Prostate gland (tissue), 2 donors: ENCODE measurements around the gene OR1L8.

Experiments used
- POLR2A ChIP-seq: fragments of 450-650 bp; IDR thresholded peaks from one replicate; pipeline ENCODE4 v1.6.1; 2016; ENCODE audit warnings: antibody characterized with exemption, mild to moderate bottlenecking
- POLR2AphosphoS5 ChIP-seq: sonication (generic); formaldehyde crosslinking; IDR thresholded peaks from one replicate; pipeline ENCODE4 v1.6.1; 2017; ENCODE audit warnings: antibody characterized with exemption
- TF ChIP-seq, protein P1 (sequence below), 4 experiments: fragments of 200-600 bp in 2 of 4; fragments of 450-650 bp in 2 of 4; sonication (generic) in 2 of 4; IDR thresholded peaks; 1 replicate in 3 of 4; 2 replicates in 1 of 4; pipeline ENCODE4 v1.5.1; 2016 to 2019; ENCODE audit warnings: antibody characterized with exemption in 4 of 4, mild to moderate bottlenecking in 2 of 4, moderate library complexity in 2 of 4

DNA sequence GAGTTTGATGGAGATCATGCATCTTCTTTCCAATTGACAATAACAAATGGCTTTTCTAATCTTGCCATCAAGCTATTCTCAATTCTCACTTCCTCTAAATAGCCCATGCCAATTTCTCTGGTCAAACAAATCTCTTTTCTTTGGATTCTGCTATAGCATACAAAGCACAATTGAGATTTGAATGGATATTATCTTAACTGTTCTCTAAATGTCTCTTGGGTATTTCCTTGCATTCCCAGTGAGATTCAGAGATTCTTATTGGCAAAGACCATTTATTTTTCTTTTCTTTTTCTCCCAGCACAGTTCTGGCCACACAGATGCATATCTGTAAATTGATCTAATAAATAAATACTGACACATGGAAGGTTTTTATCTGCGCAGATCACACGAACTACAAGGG is 30.4 kb downstream of the OR1L8 start, which contains the start of gene OR1N2:
- TF ChIP-seq, protein P1, sequence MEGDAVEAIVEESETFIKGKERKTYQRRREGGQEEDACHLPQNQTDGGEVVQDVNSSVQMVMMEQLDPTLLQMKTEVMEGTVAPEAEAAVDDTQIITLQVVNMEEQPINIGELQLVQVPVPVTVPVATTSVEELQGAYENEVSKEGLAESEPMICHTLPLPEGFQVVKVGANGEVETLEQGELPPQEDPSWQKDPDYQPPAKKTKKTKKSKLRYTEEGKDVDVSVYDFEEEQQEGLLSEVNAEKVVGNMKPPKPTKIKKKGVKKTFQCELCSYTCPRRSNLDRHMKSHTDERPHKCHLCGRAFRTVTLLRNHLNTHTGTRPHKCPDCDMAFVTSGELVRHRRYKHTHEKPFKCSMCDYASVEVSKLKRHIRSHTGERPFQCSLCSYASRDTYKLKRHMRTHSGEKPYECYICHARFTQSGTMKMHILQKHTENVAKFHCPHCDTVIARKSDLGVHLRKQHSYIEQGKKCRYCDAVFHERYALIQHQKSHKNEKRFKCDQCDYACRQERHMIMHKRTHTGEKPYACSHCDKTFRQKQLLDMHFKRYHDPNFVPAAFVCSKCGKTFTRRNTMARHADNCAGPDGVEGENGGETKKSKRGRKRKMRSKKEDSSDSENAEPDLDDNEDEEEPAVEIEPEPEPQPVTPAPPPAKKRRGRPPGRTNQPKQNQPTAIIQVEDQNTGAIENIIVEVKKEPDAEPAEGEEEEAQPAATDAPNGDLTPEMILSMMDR (IDR thresholded peaks at IDR 0.05) = no peak
- no peak for TF ChIP-seq POLR2A
- TF ChIP-seq POLR2AphosphoS5 = no peak
